ENCODE results near the gene ETV1.

Gene ETV1

GRCh38 chr7:13911909-13912308 lies 77.6 kb downstream of the ETV1 start:
- in situ Hi-C loops (cut with HindIII; ENCODE audit: low sequenced_read_pairs), result no loop called here
- no peak for DNase-seq (ENCODE audit: low read depth, low spot score)
- no peak for TF ChIP-seq CTCF (IDR thresholded peaks at IDR 0.05; ENCODE audit: low read depth, low read length)

GRCh38 chr7:13910805-13911551 lies 78.5 kb downstream of the ETV1 start:
- no peak overlapping the region for H3K4me3 ChIP-seq (ENCODE audit: low read depth, low read length)
- in situ Hi-C loops (cut with HindIII; ENCODE audit: low sequenced_read_pairs), result no loop called here
- no peak for TF ChIP-seq CTCF (IDR thresholded peaks at IDR 0.05; ENCODE audit: low read depth, low read length)
- DNase-seq (ENCODE audit: low read depth, low spot score), result no peak

More at GRCh38 chr7:13911909-13912308, 77.6 kb downstream of the ETV1 start:
- no peak overlapping the region for H3K4me3 ChIP-seq (ENCODE audit: low read depth, low read length)

GRCh38 chr7:13908667-13909397 lies 80.6 kb downstream of the ETV1 start:
- in situ Hi-C loops (cut with HindIII; ENCODE audit: low sequenced_read_pairs), result no loop called here
- no peak for TF ChIP-seq CTCF (IDR thresholded peaks at IDR 0.05; ENCODE audit: low read depth, low read length)
- peak; percentile 35 for DNase-seq (ENCODE audit: low read depth, low spot score)
- H3K4me3 ChIP-seq (ENCODE audit: low read depth, low read length), result no peak overlapping the region

- in situ Hi-C loops (cut with HindIII; ENCODE audit: low sequenced_read_pairs), result no loop called here
- no peak for DNase-seq (ENCODE audit: low read depth, low spot score)
- TF ChIP-seq CTCF (IDR thresholded peaks at IDR 0.05; ENCODE audit: low read depth, low read length), result no peak
- no peak overlapping the region for H3K4me3 ChIP-seq (ENCODE audit: low read depth, low read length)
Measured at GRCh38 chr7:13907831-13908230, 81.6 kb downstream of the ETV1 start.

- DNase-seq (ENCODE audit: low read depth, low spot score), result peak; percentile 24
- TF ChIP-seq CTCF (IDR thresholded peaks at IDR 0.05; ENCODE audit: low read depth, low read length), result no peak
- no peak overlapping the region for H3K4me3 ChIP-seq (ENCODE audit: low read depth, low read length)
- in situ Hi-C loops (cut with HindIII; ENCODE audit: low sequenced_read_pairs), result no loop called here
Measured at GRCh38 chr7:13904689-13905088, 84.8 kb downstream of the ETV1 start.

- H3K4me3 ChIP-seq (ENCODE audit: low read depth, low read length), result no peak overlapping the region
- in situ Hi-C loops (cut with HindIII; ENCODE audit: low sequenced_read_pairs), result no loop called here
- TF ChIP-seq CTCF (IDR thresholded peaks at IDR 0.05; ENCODE audit: low read depth, low read length), result no peak
- DNase-seq (ENCODE audit: low read depth, low spot score), result no peak
Measured at GRCh38 chr7:13904007-13904406, 85.5 kb downstream of the ETV1 start.

Measured in astrocyte of the spinal cord (primary cell).